T-helper 1 cell treated with Interleukin-12 subunit alpha and Interleukin-12 subunit beta and Interleukin-4 antibody, amounts not matched to agents 30 μg/mL and 1 μg/mL, for 36 hours (primary cell): ENCODE data around the gene PITPNB.

Experiments
- H3K27ac Mint-ChIP-seq: one replicate; pipeline ENCODE4 v1.8.0; 2021; ENCODE audit warnings: mild to moderate bottlenecking, mixed read lengths
- H3K27me3 Mint-ChIP-seq: one replicate; pipeline ENCODE4 v1.8.0; 2021; ENCODE audit warnings: low read depth, mixed read lengths
- H3K36me3 Mint-ChIP-seq: one replicate; pipeline ENCODE4 v1.8.0; 2021; ENCODE audit warnings: low read depth, mixed read lengths
- H3K4me1 Mint-ChIP-seq: one replicate; pipeline ENCODE4 v1.8.0; 2021; ENCODE audit warnings: low read depth, mixed read lengths
- H3K4me3 Mint-ChIP-seq: one replicate; pipeline ENCODE4 v1.8.0; 2021; ENCODE audit warnings: mild to moderate bottlenecking, moderate library complexity, mixed read lengths
- H3K9me3 Mint-ChIP-seq: one replicate; pipeline ENCODE4 v1.8.0; 2021; ENCODE audit warnings: mixed read lengths

The PITPNB gene

DNA sequence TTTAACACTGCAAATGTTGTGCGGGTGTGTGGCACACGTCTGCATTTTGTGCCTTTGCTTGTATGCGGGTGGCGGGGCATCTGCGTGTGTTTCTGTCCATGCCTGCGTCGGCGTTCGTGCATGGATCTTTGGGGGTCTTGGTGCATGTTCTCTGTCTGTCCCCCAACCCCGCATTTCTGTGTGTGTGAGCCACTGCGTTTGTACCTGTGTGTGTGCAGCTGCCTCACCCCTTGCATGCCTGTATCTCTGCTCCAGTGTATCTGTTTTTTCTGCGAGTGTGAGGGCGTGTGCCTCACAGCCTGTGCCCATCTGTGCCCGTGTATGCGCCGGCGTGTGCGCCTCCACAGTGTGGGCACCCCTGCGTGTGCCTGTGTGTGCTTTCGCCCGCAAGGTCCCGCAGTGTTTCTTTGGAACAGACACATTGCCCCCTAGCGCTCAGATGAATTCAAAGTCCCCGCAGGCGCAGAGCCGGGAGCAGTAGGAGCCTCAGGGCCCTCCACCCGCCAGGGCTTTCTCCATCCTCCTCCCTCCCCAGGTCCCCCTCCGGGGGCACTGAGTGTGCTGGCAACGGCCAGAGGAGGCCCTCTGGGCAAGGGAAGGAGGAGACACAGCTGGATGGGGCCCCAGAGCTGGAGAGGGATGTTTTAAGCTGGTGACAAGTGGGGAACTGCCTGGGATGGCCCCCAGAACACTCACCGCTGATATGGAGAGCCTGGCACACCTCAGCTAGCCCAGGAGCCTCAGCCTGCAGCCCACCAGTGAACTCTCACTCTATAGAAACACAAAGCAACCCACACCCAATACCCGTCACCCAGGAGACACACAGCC lies 114.4 kb downstream of the PITPNB start:
- H3K27ac Mint-ChIP-seq: no peak overlapping the region
- H3K27me3 Mint-ChIP-seq: peaks cover 48% of the 10 kb centered on the region
- no peaks in the 10 kb centered on the region for H3K36me3 Mint-ChIP-seq
- H3K4me1 Mint-ChIP-seq: peaks cover 8% of the 10 kb centered on the region
- no peaks in the 10 kb centered on the region for H3K9me3 Mint-ChIP-seq
- H3K4me3 Mint-ChIP-seq: no peak overlapping the region

DNA sequence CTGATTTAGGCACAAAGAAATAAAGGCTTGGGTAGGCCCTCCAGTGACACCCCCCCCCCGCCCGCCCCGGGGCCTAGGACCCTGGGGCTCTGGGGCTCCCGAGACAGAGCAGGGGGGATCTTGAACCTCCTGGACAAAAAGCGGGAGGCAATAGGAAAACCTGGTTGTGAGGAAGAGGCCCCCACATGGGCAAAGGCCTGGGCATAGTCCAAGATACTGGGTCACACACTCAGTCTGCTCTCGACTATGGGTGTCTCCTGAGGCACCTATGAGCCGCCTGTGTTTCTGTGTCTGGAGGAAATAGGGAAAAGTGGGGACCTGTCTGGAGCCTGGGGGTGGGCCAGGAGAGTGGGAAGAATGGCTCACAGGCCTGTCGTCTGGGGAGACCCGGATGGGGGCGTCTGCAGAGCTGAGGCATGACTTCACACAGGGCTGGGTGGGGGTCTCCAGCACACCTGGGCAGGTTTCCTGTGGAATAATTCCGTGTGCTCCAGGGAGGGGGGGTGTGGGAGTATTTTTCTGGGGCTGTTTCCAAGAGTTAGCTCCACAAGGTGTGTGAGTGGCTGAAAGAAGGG lies 115.1 kb downstream of the PITPNB start:
- peaks cover 46% of the 10 kb centered on the region for H3K27me3 Mint-ChIP-seq
- H3K27ac Mint-ChIP-seq: no peak overlapping the region
- H3K9me3 Mint-ChIP-seq: no peaks in the 10 kb centered on the region
- no peaks in the 10 kb centered on the region for H3K36me3 Mint-ChIP-seq
- no peak overlapping the region for H3K4me3 Mint-ChIP-seq
- peaks cover 8% of the 10 kb centered on the region for H3K4me1 Mint-ChIP-seq

DNA sequence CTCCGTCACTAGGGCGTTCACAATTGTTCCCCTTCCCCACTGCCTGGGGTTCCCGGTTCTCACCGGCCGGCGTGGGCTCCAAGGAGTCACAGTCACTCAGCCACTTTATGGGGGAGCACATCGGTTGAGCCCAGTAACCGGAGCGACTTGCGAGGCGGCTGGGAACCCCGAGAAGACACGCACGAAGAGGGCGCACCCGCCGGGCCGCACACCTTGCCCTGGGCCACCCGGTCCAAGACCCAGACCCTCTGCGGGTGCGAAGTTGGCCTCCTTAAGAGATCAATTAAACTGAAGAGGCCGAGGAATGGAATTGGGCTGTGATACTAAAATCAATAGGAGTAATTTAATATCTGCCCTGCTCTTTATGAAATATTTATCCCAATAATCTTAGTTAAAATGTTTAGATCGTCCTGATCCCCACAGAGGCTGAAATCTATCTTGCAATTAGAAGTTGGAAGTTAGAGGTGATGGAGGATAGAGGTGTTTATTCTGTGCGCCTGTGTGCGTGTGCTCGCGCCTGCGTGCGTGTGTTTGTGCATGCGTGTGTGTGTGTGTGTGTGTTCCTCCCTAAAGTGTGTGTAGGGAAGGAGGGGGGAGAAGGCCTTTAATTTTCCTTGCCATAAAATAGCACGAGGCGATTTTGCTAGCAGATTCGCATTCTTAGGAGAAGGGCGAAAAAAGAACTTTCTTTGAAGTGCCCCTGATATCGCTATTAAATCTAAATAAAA lies 116.5 kb downstream of the PITPNB start:
- Mint-ChIP-seq H3K27ac (no peak overlapping the region), H3K27me3 (peaks cover 45% of the 10 kb centered on the region), H3K4me3 (peak overlapping the region; percentile 65)

More for the DNA sequence above, 116.5 kb downstream of the PITPNB start:
- no peaks in the 10 kb centered on the region for H3K36me3 Mint-ChIP-seq
- no peaks in the 10 kb centered on the region for H3K9me3 Mint-ChIP-seq
- H3K4me1 Mint-ChIP-seq: peaks cover 8% of the 10 kb centered on the region
